Vagina (tissue), 2 donors: Measurements from ENCODE around the gene RBFOX1. TPM values are rescaled to one million over a fixed set of nuclear protein-coding genes. Genes with fewer than 3 reads are reported as not detected.

Experiments
- DNase-seq, 2 donors: peaks; one replicate each; pipeline ENCODE4 v3.0.0-alpha.2; 2017; ENCODE audit errors: extremely low spot score in 2 of 2
- H3K27ac ChIP-seq: fragments of 200-600 bp; sonication (generic); one replicate; pipeline ENCODE4 v1.5.1; 2019
- H3K27me3 ChIP-seq: fragments of 200-600 bp; sonication (generic); one replicate; pipeline ENCODE4 v1.5.1; 2019
- H3K36me3 ChIP-seq, 2 donors: fragments of 200-600 bp; sonication (generic); one replicate each; pipeline ENCODE4 v1.5.1; 2017 to 2019
- H3K4me1 ChIP-seq: fragments of 200-600 bp; sonication (generic); one replicate; pipeline ENCODE4 v1.5.1; 2019
- H3K4me3 ChIP-seq, 2 donors: fragments of 200-600 bp; sonication (generic); 1 replicate in 1 of 2; 2 replicates in 1 of 2; pipeline ENCODE4 v1.5.1; 2016 to 2019
- H3K9me3 ChIP-seq: fragments of 200-600 bp; sonication (generic); one replicate; pipeline ENCODE4 v1.5.1; 2019
- CTCF ChIP-seq, 3 experiments: fragments of 450-650 bp in 2 of 3; fragments of 200-600 bp in 1 of 3; sonication (generic) in 1 of 3; IDR thresholded peaks; one replicate each; pipeline ENCODE4 v1.5.1; 2017 to 2019; ENCODE audit warnings: antibody characterized with exemption in 3 of 3, mild to moderate bottlenecking in 2 of 3, moderate library complexity in 2 of 3
- POLR2A ChIP-seq, 2 donors: fragments of 450-650 bp; IDR thresholded peaks; one replicate each; pipeline ENCODE4 v1.6.1; 2017; ENCODE audit warnings: antibody characterized with exemption in 2 of 2, mild to moderate bottlenecking in 2 of 2, moderate library complexity in 2 of 2
- POLR2AphosphoS5 ChIP-seq, 2 donors: sonication (generic); formaldehyde crosslinking; IDR thresholded peaks; one replicate each; pipeline ENCODE4 v1.9.0; 2017; ENCODE audit warnings: antibody characterized with exemption in 2 of 2, mild to moderate bottlenecking in 2 of 2, low read depth in 1 of 2; ENCODE audit not compliant: insufficient read depth in 1 of 2
- intact Hi-C: fragments of 100-400 bp; cut with DNase I; formaldehyde crosslinking; loops from one replicate; pipeline ENCODE4 v1.15.1; 2023
- total RNA-seq: library from RNA; depleted of rRNA; stranded (reverse); fragments of >200 nt; gene quantifications from one replicate; pipeline ENCODE4 v1.2.3, GENCODE V29; 2016

Gene RBFOX1
- total RNA-seq, 1 donor from 2014 or later = 6.6 TPM

GRCh38 chr16:7541026-7541425, 208.4 kb downstream of the RBFOX1 start:
- no peak for TF ChIP-seq CTCF (IDR thresholded peaks at IDR 0.05)
- TF ChIP-seq POLR2A (IDR thresholded peaks at IDR 0.05) = no peak
- no peak for TF ChIP-seq POLR2AphosphoS5 (IDR thresholded peaks at IDR 0.05; ENCODE audit: insufficient read depth in 1 of 2, low read depth in 1 of 2)
- Histone ChIP-seq H3K36me3 (no peaks in the 10 kb centered on the region), H3K4me1 (no peaks in the 10 kb centered on the region), H3K27me3 (no peaks in the 10 kb centered on the region), H3K9me3 (no peaks in the 10 kb centered on the region), H3K4me3 (no peak overlapping the region), H3K27ac (no peak overlapping the region)
- intact Hi-C loops = no loop called here
- no peak for DNase-seq

- no peaks in the 10 kb centered on the region for H3K4me1 ChIP-seq
- TF ChIP-seq POLR2AphosphoS5 (IDR thresholded peaks at IDR 0.05; ENCODE audit: insufficient read depth in 1 of 2, low read depth in 1 of 2) (no peak), CTCF (IDR thresholded peaks at IDR 0.05) (no peak), POLR2A (IDR thresholded peaks at IDR 0.05) (no peak)
- no peak overlapping the region for H3K4me3 ChIP-seq
- no peaks in the 10 kb centered on the region for H3K9me3 ChIP-seq
- H3K27ac ChIP-seq = no peak overlapping the region
- no peaks in the 10 kb centered on the region for H3K36me3 ChIP-seq
- no peak for DNase-seq
- no peaks in the 10 kb centered on the region for H3K27me3 ChIP-seq
- intact Hi-C loops = loop anchor here (2.0 kb wide), 1 partner anchor 20 kb away; no protein-coding TSS in a partner anchor
These were observed 212.6 kb downstream of the RBFOX1 start for GRCh38 chr16:7545251-7545650.

DNA sequence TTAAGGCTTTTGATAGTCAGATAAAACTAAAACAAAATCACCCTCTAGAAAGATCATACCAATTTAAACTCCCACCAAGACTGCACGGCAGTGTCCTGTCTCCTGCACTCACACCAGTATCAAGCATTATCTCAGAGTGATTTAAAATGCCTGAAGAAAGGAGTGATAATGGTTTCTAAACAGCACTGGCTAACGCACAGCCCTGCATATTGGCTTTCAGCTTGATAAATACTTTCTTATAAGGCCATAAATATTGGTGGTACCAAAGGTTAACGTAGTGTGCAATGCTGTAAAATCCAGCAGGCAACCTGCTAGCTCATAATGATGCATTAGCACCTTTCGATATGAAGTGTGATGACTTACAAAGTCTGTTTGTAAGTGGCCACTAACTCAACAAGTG, 214.3 kb downstream of the RBFOX1 start:
- Histone ChIP-seq H3K27me3 (no peaks in the 10 kb centered on the region), H3K9me3 (no peaks in the 10 kb centered on the region), H3K27ac (no peak overlapping the region), H3K4me3 (no peak overlapping the region), H3K4me1 (no peaks in the 10 kb centered on the region), H3K36me3 (no peaks in the 10 kb centered on the region)
- DNase-seq = no peak
- intact Hi-C loops = no loop called here
- TF ChIP-seq POLR2A (IDR thresholded peaks at IDR 0.05) = no peak
- no peak for TF ChIP-seq CTCF (IDR thresholded peaks at IDR 0.05)
- no peak for TF ChIP-seq POLR2AphosphoS5 (IDR thresholded peaks at IDR 0.05; ENCODE audit: insufficient read depth in 1 of 2, low read depth in 1 of 2)

DNA sequence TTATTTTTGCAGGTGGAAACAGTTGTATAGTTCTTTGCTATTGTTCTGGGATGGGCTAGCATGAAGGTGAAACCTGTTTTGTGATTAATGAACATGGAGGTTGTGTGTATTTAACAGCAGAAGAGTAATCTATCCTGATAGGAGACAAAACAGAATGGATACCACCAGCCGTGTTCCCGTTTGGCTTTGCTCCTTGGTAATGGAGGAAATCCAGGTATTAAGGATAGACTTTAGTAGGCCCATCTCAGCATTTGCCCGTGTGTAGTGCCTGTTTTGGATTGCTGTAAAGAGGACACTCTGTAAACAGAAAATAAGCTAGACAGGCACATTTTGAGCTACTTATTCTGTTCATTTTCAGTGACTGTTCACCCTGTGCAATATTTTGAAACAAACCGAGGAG, 215.1 kb downstream of the RBFOX1 start:
- DNase-seq = no peak
- no peak overlapping the region for H3K4me3 ChIP-seq
- no peaks in the 10 kb centered on the region for H3K36me3 ChIP-seq
- no peaks in the 10 kb centered on the region for H3K4me1 ChIP-seq
- intact Hi-C loops = no loop called here
- no peaks in the 10 kb centered on the region for H3K9me3 ChIP-seq
- TF ChIP-seq POLR2AphosphoS5 (IDR thresholded peaks at IDR 0.05; ENCODE audit: insufficient read depth in 1 of 2, low read depth in 1 of 2) (no peak), POLR2A (IDR thresholded peaks at IDR 0.05) (no peak), CTCF (IDR thresholded peaks at IDR 0.05) (no peak)
- no peak overlapping the region for H3K27ac ChIP-seq
- no peaks in the 10 kb centered on the region for H3K27me3 ChIP-seq

GRCh38 chr16:7548796-7549318, 216.2 kb downstream of the RBFOX1 start:
- no peak for TF ChIP-seq CTCF (IDR thresholded peaks at IDR 0.05)
- no peak for TF ChIP-seq POLR2AphosphoS5 (IDR thresholded peaks at IDR 0.05; ENCODE audit: insufficient read depth in 1 of 2, low read depth in 1 of 2)
- TF ChIP-seq POLR2A (IDR thresholded peaks at IDR 0.05) = no peak
- Histone ChIP-seq H3K4me3 (no peak overlapping the region), H3K9me3 (no peaks in the 10 kb centered on the region), H3K36me3 (no peaks in the 10 kb centered on the region), H3K4me1 (no peaks in the 10 kb centered on the region), H3K27ac (no peak overlapping the region), H3K27me3 (no peaks in the 10 kb centered on the region)
- no peak for DNase-seq
- intact Hi-C loops = no loop called here
